GM23248 (cell line): Measurements from ENCODE around the gene RBM10.

Experiments
- EZH2 ChIP-seq: fragments of 200-600 bp; sonication (generic); IDR thresholded peaks from 2 replicates; pipeline ENCODE4 v1.6.1; 2018; ENCODE audit warnings: antibody characterized with exemption, mild to moderate bottlenecking; ENCODE audit not compliant: insufficient read depth, poor library complexity, severe bottlenecking
- EZH2phosphoT487 ChIP-seq: fragments of 200-600 bp; sonication (generic); IDR thresholded peaks from 2 replicates; pipeline ENCODE4 v1.6.1; 2018; ENCODE audit warnings: antibody characterized with exemption, moderate library complexity, mild to moderate bottlenecking, low read depth; ENCODE audit not compliant: insufficient read depth

- TF ChIP-seq EZH2 (no peak), EZH2phosphoT487 (no peak)
These were observed 81.0 kb downstream of the RBM10 start for GRCh38 chrX:47226071-47226470.
